ENCODE results near the gene ATP5PO.
"Not testable (repeated sequence)": the region's sequence is repeated elsewhere in the genome, so short reads cannot be mapped to it uniquely, and the experiment has no call there.

Gene ATP5PO

GRCh38 chr21:33865996-33866575, 49.5 kb downstream of the ATP5PO start:
- DNase-seq = no peak

- DNase-seq = no peak
These were observed 50.4 kb downstream of the ATP5PO start for GRCh38 chr21:33865176-33865575.

- DNase-seq = no peak
These were observed 51.5 kb downstream of the ATP5PO start for GRCh38 chr21:33864150-33864549.

GRCh38 chr21:33863191-33863590, 52.4 kb downstream of the ATP5PO start:
- not testable (repeated sequence) for DNase-seq

- DNase-seq = no peak
These were observed 54.5 kb downstream of the ATP5PO start for GRCh38 chr21:33861125-33861524.

GRCh38 chr21:33860332-33860879, 55.2 kb downstream of the ATP5PO start:
- no peak for DNase-seq

- DNase-seq = no peak
These were observed 56.1 kb downstream of the ATP5PO start for GRCh38 chr21:33859373-33860102.

- no peak for DNase-seq
These were observed 56.8 kb downstream of the ATP5PO start for GRCh38 chr21:33858667-33859372.

GRCh38 chr21:33857846-33858666, 57.5 kb downstream of the ATP5PO start:
- DNase-seq = no peak

- no peak for DNase-seq
These were observed 58.6 kb downstream of the ATP5PO start for GRCh38 chr21:33856893-33857527.

GRCh38 chr21:33855190-33855589, 60.4 kb downstream of the ATP5PO start:
- no peak for DNase-seq

GRCh38 chr21:33854604-33855003, 61.0 kb downstream of the ATP5PO start:
- no peak for DNase-seq

Measured in GF-D8 (cell line).